HG03280 (cell line): Measurements from ENCODE around the gene BICRAL.

Source experiments
- ATAC-seq: cut with Tn5 transposase; IDR thresholded peaks from one replicate; pipeline ENCODE4 v1.9.1; 2021; ENCODE audit warnings: mild to moderate bottlenecking, moderate library complexity; ENCODE audit not compliant: unreplicated experiment

The BICRAL gene

DNA sequence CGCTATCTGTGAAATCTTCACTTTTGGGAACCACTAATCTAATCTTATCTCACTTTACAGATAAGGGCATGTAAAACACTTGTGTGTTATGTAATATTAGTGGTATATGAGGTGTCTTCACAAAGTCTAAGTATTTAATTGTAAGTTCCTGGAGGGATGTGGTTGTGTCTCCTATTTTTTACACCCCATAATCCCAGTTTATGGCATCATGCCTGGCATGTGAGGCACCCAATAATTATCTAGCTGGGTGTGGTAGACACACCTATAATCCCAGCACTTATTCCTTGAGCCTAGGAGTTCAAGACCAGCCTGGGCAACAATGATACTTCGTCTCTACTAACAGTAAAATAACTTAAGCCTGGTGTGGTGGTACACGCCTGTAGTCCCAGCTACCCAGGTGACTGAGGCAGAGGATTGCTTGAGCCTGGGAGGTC, 19.4 kb upstream of the BICRAL start:
- ATAC-seq = no peak

DNA sequence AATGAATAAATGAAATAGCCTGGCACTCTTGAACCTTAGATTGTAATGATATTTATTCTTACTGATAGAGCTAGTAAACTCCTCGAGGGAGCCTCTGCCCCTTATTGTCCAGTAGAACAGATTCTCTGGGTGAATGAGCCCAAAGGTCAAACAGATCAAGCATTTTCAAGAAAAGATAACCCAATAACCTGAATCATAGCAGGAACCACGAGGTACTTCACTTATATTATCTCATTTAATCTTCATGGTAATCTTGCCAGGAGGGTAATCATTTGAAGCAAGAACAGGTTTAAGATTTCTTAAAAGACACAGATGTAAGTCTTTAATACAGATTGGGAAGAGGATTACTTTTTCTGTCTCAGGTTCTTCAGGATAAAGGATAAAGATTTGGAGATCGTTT, 18.9 kb upstream of the BICRAL start:
- ATAC-seq = no peak

- ATAC-seq = no peak
Measured at GRCh38 chr6:42764911-42765648, 16.8 kb upstream of the BICRAL start.

DNA sequence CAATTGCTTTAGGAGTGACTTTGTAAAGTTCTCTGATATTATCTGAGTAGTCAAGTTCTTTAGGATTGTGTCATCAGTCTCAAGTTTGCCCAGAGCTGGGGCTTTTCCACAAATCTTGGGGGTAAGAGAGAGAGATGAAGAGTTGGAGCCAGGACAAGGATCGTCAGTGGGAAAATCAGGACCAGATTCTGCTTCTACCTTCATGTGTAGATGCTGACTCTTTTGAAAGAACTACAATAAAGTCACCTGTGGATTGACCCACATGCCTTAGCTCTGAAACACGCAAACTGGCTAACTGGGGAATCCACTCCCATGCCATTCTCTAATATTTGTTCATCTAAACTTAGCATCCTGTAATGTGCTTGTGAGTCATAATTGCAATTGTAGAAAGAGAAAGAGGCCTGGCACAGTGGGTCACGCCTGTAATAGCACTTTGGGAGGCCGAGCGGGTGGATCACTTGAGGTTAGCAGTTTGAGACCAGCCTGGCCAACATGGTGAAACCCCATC, 15.6 kb upstream of the BICRAL start:
- no peak for ATAC-seq

- ATAC-seq = no peak
Measured at GRCh38 chr6:42769051-42769450, 12.8 kb upstream of the BICRAL start.

DNA sequence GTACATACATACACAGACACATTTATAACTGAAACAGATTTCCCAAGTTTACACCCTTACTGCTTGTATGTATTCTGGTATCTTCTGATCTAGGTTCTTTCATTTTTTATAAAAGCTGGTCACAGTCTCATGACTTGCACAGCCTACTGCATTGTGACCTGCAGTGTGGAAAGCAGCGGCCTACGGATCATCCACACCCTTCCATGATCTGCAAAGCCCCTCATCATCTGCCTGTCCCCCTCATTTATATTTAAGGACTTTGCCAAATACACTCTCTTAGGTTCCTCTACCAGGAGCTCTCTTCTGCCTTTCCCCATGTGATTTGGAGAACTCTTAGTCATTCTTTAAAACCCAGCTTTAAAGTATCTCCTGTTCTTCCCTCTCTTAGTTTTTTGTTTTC, 12.0 kb upstream of the BICRAL start:
- no peak for ATAC-seq

DNA sequence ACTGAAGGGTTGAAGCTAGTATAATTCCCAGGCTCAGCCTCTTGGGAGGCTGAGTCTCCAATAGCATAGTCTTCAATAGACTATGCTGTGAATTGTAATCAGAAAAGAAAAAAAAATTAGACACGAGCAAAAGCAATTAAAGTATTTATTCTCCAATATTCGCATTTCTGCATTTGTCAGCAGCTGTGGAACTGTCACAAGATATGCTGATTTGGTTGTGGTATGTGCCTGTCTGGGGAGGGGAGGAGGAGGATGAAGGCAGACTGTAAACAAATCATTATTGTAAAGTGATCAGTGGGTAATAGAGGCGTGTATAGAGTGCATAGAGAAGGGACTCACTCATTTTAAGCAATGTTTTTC, 10.1 kb upstream of the BICRAL start:
- ATAC-seq = no peak

DNA sequence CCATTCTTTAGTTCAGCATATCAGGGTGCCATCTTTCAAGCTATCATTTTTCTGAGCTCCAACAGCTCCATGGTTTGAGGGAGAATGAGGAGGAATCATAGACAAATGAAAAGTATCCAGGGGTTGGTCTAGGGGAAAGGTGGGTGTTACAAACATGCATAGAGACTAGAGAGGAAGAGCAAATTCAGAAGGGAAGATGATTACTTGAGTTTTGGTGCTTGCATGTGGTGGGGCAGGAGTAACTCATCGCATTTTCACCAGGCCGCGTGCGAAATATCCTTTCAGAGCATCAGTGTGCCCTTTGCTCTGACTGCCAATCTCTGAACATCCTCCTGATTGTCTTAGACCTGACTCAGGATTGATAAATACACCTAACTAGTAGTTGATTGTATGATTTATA, 7.7 kb upstream of the BICRAL start:
- ATAC-seq = no peak

DNA sequence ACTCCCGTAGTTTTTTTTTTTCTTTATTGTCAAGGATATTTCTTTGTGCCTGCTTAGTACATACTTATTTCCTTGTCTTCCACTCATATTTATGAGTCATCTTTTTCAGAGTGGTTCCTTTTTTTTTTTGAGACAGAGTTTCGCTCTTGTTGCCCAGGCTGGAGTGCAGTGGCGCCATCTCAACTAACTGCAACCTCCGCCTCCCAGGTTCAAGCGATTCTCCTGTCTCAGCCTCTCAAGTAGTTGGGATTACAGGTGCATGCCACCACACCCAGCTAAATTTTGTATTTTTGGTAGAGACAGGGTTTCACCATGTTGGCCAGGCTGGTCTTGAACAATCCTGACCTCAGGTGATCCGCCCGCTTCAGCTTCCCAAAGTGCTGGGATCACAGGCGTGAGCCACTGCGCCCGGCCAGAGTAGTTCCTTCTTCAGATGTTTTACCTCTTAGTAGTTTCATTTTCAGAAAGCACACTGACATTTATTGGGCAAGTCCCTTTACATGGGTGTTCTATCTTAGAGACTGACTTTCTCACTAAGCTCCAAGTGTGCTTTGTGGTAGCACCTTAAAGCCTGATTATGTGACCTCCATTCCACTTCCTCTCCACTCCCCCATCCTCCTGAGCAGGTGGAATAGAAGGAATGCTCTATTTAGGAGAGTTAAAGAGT, 6.9 kb upstream of the BICRAL start:
- peak; percentile 40 for ATAC-seq

DNA sequence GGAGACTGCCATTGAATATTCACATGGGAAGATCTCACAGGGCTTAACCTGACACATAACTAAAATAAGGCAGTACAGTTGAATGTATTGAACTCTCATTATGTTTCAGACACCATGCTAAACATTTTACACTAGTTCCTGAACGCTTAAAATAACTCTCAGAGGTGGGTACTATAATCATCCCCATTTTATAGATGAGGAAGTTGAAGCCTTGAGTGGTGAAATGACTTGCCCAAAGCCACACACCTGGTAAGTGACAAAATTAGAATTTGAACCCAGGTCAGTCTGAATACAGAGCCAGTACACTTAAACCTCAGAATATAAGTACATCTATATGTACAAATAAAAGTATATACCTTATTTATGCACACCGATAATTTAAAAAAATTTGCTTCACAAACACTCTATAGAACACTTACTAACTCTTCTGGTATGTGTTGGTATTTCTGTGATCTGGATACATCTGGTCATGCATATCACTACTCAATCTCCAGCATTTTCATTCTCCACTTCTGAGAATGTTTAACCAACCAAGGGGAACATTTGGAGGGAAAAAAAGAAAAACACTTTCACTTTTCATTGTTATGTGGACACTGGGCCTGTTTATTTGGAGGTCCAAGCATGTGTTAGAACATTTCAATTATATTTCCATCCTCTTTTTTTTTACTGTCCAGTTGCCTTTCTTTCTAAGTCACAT, 4.6 kb upstream of the BICRAL start:
- ATAC-seq = no peak

GRCh38 chr6:42778122-42778521, 3.7 kb upstream of the BICRAL start:
- no peak for ATAC-seq

GRCh38 chr6:42779521-42779920, 2.3 kb upstream of the BICRAL start:
- ATAC-seq = no peak

- ATAC-seq = no peak
Measured at GRCh38 chr6:42781546-42781795, 381 bp upstream of the BICRAL start.

GRCh38 chr6:42782689-42783176, 881 bp downstream of the BICRAL start:
- ATAC-seq = peak; percentile 19

- ATAC-seq = peak; percentile 42
Measured at GRCh38 chr6:42783177-42783875, 1.5 kb downstream of the BICRAL start.

DNA sequence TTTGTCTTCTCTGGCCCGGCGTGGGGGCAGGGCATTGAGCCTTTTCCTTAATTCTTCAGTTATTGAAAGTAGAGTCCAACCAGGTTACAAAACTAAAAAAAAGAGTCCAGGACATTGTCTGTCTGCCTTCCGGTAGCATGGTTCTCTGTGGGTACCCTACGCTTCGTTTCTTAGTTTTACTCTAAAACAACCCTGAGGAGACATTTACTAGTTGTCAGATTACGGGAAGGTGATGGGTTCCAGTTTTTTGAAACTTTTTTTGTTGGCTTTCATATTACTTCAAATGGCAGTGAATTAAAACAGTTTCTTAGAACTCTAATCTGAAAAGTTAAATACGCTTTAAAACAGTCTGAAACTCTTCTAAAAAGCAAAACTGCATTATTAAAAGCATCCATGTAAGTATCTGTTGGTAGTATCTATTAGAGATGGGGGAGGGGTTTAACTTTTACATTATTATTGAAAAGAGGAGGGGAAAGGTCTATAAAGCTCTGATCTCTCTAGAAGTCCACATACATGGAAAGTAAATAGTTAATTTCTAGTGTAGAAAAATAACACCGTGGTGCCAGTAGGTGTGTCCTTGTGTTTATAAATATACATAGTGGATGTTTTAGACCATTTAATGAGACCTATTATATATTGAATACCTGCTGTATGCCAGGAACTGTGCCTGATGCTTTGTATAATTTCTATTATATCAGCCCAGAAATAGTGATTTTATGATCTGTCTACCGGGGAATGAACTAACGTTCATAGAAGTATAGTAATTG, 2.2 kb downstream of the BICRAL start:
- ATAC-seq = no peak

DNA sequence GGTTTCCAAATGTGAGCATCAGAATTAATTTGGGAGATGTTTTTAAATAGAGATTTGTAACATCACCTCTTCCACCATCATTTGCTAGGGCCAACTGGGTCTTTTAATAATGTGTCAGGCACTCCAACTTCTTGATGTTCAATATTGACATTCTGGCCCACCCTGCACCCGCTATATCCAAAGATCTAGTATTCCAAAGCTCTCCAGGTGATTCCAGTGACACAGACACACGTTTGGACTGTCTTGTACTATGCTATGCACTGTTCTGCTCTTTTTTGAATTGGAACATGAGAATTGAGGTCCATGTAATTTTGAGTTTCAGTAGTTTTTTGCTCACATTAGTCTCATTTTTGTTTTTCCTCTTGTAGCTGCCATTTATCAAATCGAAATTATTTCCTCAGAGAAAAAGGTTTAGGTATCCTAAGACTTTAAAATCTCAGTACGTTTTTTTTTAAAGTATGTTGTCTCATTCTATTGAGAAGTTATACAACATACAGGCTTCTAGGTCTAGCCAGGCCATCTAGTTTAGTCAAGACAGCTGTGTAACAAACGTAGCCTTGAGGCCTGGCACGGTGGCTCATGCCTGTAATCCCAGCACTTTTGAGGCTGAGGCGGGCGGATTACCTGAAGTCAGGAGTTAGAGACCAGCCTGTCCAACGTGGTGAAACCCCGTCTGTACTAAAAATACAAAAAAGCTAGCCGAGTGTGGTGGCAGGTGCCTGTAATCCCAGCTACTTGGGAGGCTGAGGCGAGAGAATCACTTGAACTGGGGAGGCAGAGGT, 3.1 kb downstream of the BICRAL start:
- ATAC-seq = no peak

DNA sequence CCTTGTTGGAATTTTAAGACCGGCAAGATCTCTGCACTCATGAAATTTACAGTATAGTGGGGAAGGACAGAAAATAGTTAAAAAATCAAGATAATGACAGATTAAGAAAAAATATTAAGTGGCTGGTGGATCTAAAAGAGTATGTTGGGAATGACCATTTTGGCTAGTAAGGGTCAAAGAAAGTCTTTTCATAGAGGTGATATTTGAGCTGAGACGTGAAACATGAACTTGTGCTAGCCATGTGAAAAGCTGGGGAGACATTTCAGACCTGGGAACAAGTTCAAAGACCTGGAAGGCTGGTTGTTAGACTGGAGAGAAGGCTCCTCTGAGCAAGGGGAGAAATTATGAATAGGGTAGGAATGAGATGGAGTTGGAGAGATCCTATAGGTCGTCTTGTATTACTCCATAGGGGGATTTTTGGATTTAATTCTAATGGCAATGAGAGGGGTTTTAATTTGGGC, 4.7 kb downstream of the BICRAL start:
- no peak for ATAC-seq

DNA sequence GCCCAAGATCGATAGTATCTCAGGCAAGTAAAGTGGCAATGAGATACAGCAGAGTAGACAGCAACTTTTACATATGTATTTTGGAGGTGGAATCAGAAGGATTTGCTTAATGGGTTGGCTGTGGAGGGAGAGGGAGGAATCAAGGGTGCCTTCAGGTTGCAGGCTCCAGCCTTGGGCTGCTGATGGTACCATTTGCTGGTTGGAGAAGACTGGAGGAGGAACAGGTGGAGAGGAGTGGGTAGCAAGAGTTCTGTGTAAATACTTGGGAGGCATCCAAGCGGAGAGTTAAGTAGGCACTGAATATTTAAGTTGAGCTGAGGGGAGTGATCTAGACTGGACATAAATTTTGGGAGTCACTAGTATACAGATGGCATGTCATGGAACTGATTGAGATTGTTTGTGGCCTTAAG, 5.2 kb downstream of the BICRAL start:
- no peak for ATAC-seq

- ATAC-seq = no peak
Measured at GRCh38 chr6:42788671-42789070, 6.8 kb downstream of the BICRAL start.
